Measurements from ENCODE around the gene GPRC5A.

DNA sequence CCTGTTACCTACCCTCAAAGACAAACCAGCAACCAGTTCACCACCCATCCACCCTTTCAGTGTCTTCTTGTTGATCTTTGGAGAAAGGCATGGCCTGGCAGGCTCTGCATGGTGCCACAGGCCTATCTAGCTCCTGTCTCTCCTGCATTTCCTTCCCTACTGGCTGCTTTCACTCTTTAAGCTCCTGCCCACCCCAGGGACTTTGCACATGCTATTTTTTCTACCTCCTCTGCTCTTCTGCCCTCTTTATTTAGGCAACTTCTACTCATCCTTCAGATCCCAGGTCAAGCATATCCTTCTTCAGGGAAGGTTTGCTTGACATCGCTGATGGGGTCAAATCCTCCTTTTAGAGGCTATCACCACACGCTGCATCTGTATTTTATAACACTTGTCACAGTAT, 27.1 kb upstream of the GPRC5A start:
- no peak for TF ChIP-seq POLR2A (IDR thresholded peaks at IDR 0.05)
- TF ChIP-seq, protein P1, sequence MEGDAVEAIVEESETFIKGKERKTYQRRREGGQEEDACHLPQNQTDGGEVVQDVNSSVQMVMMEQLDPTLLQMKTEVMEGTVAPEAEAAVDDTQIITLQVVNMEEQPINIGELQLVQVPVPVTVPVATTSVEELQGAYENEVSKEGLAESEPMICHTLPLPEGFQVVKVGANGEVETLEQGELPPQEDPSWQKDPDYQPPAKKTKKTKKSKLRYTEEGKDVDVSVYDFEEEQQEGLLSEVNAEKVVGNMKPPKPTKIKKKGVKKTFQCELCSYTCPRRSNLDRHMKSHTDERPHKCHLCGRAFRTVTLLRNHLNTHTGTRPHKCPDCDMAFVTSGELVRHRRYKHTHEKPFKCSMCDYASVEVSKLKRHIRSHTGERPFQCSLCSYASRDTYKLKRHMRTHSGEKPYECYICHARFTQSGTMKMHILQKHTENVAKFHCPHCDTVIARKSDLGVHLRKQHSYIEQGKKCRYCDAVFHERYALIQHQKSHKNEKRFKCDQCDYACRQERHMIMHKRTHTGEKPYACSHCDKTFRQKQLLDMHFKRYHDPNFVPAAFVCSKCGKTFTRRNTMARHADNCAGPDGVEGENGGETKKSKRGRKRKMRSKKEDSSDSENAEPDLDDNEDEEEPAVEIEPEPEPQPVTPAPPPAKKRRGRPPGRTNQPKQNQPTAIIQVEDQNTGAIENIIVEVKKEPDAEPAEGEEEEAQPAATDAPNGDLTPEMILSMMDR (IDR thresholded peaks at IDR 0.05): no peak
- TF ChIP-seq POLR2AphosphoS5 (IDR thresholded peaks at IDR 0.05): no peak

All from sigmoid colon (tissue), 4 donors.